Stimulated activated CD8-positive, alpha-beta memory T cell treated with anti-CD3 and anti-CD28 coated beads, Interleukin-12 subunit alpha, Interleukin-12 subunit beta, amount 100 ng/mL, for 1 hour (primary cell): ENCODE results near the gene BTBD9.
"Not testable (repeated sequence)": the region's sequence is repeated elsewhere in the genome, so short reads cannot be mapped to it uniquely, and the experiment has no call there.

Experiments used
- DNase-seq: peaks from one replicate; pipeline ENCODE4 v3.0.0-alpha.2; 2020; ENCODE audit warnings: low read depth

Gene BTBD9

GRCh38 chr6:38429546-38429945 lies 210.2 kb downstream of the BTBD9 start:
- DNase-seq = no peak

GRCh38 chr6:38427492-38428210 lies 212.1 kb downstream of the BTBD9 start:
- no peak for DNase-seq

GRCh38 chr6:38425788-38426488 lies 213.8 kb downstream of the BTBD9 start:
- not testable (repeated sequence) for DNase-seq

- DNase-seq = no peak
Measured at GRCh38 chr6:38423746-38424145, 216.0 kb downstream of the BTBD9 start.

GRCh38 chr6:38420207-38420606 lies 219.5 kb downstream of the BTBD9 start:
- DNase-seq = no peak

- no peak for DNase-seq
Measured at GRCh38 chr6:38417521-38417920, 222.2 kb downstream of the BTBD9 start.

GRCh38 chr6:38415231-38416005 lies 224.3 kb downstream of the BTBD9 start:
- DNase-seq = no peak

DNA sequence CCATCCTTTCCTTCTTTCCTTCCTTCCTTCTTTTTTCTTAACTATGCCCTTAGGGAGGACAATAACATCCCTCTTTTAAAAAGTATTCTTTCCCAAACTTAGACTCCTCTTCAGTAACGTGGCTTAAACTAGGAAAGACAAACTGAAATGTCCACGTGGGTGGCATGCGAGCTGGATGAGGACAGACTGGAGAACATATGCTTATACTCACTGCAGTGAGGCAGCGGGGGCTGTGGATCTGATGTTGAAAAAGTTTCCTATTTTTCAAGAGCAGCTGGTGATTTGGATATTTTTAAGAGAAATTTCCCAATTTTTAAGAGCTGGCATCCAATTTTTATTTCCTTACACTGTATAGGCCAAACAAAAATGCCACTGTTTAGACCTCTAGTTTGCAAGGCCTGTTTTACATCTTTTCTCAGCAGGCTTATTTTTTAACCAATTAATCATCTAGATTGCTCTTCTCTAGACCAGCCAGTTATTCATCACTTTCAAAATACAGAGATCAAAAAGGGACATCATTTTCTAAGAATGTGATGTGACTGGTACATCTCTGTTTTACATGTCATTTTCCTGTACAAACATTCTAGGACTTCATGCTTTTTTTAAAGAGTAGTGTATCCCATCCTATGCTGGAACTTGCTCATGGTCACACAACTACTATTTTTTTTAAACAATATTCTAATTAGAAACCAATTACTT lies 226.5 kb downstream of the BTBD9 start:
- no peak for DNase-seq

DNA sequence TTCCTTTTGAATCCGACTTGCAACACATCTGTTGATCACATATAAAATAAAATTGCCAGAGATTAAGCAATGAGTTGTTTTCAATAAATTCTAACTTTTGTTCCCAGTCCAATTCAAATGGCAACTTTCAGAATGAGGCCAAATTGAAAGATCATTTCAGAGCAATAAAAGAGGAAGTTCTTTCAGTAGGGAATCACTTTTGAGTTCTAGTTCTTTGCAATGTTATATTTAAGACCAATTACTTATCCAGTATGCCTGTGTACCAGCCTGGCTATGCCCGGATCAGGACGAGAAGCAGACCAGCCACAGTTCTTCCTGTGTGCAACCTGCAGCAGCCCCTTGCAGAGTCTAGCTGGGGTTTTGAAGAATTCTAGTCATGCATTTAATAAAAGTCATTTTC lies 232.5 kb downstream of the BTBD9 start:
- DNase-seq = no peak

GRCh38 chr6:38406096-38406495 lies 233.6 kb downstream of the BTBD9 start:
- DNase-seq = no peak

DNA sequence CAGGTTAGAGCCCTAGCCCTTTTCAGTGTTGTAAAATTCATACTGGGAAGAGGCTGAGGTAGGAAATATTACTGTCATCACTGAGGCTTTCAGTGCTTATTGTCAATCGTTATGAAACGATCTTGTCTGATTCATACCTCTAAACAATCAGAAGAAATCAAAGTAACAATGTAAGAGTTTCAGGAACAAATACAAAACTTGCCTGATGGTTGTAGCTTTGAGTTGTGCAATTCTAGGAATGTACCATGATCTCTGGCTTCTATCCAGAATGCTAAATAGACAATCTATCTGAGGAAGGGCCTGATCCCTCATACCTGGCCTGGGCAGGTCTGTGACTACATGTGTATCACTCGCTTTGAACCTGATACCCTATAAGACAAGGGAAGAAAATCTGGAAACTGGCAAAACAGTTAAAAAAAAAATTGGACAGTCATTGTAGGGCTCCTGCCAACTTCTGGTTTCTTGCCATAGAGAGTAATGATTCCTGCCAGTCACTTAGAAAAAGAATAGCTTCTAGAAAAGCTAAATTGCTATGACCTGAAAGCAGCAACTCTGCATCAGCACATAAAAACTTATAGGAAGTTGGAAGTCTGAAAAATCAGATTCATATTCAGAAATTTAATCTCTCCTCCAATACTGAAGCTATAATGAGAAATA lies 234.7 kb downstream of the BTBD9 start:
- no peak for DNase-seq

DNA sequence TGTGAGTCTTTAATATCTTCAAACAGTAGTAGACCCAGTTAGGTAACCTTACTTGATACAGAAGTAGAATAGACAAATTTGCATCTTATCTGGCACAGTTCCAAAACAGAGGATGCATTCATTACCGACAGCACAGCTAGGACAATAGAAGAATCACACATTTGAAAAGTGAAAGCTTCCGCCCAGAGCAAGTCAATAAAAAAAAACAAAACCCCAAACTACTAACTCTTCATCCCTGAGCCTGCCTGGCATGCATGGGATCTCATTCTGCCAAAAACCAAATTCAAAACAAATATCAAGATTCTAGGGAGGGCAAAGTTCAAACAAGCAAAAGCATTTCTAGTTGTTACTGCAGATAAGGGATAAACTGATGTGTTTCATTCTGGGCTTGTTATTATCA lies 235.4 kb downstream of the BTBD9 start:
- DNase-seq = no peak

GRCh38 chr6:38403548-38403947 lies 236.2 kb downstream of the BTBD9 start:
- DNase-seq = no peak

DNA sequence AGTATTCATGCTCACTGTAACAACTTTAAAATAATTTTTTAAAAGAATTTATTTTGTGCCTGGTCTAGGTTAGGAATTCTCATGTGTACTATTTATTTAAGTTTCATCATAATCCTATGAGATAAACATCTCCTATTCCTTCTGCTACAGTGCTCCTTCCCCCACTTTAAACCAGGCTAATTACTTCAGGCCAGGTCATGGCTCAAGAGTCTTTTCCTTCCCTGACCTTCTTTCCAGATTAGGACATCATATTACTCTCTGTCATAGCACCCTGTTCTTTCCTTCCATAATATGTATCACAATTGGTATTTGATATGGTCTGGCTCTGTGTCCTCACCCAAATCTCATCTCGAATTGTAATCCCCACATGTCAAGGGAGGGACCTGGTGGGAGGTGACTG lies 239.0 kb downstream of the BTBD9 start:
- no peak for DNase-seq

DNA sequence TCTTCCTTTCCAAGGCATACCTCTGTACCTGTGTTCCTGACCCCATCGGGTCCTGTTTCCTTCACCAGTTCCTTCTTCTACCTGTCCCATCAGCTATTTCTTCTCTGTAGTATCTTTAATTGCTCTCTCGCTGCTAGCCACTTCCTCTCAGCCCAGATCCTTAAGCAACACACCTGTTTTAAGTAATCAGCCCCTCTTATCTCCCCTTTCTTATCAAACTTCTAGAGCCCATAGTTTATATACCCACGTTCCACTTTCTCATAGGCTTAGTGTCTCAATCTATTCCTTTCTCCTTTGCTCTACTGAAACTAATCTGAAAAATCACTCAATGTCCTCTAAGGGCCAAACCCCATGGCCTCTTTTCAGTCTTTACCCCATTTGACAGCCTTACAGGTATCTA lies 239.6 kb downstream of the BTBD9 start:
- no peak for DNase-seq

- DNase-seq = no peak
Measured at GRCh38 chr6:38396209-38396608, 243.5 kb downstream of the BTBD9 start.

GRCh38 chr6:38393986-38394385 lies 245.7 kb downstream of the BTBD9 start:
- no peak for DNase-seq

- no peak for DNase-seq
Measured at GRCh38 chr6:38391626-38392579, 247.8 kb downstream of the BTBD9 start.

- no peak for DNase-seq
Measured at GRCh38 chr6:38391206-38391605, 248.5 kb downstream of the BTBD9 start.

DNA sequence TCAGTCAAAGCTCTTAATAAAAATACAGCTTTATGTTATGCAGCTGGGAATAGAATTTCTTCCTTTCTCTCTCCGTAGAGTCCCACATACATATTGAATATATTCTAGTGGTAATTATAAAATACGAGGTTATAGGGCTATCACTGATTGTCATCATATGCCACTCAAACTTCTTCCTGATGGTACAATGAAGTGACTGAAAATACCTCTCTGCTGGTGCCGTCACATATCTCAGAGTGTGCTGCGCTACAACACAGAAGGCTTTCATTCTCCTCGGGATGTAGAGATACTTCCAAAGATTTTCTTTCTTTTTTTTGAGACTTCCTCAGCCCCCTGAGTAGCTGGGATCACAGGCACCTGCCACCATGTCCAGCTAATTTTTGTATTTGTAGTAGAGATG lies 249.9 kb downstream of the BTBD9 start:
- no peak for DNase-seq

GRCh38 chr6:38387971-38388370 lies 251.8 kb downstream of the BTBD9 start:
- DNase-seq = no peak
